GM21390 (cell line): ENCODE measurements around the gene PUS3.

ENCODE experiments used
- ATAC-seq: cut with Tn5 transposase; IDR thresholded peaks from one replicate; pipeline ENCODE4 v1.9.1; 2021; ENCODE audit not compliant: unreplicated experiment

The PUS3 gene

DNA sequence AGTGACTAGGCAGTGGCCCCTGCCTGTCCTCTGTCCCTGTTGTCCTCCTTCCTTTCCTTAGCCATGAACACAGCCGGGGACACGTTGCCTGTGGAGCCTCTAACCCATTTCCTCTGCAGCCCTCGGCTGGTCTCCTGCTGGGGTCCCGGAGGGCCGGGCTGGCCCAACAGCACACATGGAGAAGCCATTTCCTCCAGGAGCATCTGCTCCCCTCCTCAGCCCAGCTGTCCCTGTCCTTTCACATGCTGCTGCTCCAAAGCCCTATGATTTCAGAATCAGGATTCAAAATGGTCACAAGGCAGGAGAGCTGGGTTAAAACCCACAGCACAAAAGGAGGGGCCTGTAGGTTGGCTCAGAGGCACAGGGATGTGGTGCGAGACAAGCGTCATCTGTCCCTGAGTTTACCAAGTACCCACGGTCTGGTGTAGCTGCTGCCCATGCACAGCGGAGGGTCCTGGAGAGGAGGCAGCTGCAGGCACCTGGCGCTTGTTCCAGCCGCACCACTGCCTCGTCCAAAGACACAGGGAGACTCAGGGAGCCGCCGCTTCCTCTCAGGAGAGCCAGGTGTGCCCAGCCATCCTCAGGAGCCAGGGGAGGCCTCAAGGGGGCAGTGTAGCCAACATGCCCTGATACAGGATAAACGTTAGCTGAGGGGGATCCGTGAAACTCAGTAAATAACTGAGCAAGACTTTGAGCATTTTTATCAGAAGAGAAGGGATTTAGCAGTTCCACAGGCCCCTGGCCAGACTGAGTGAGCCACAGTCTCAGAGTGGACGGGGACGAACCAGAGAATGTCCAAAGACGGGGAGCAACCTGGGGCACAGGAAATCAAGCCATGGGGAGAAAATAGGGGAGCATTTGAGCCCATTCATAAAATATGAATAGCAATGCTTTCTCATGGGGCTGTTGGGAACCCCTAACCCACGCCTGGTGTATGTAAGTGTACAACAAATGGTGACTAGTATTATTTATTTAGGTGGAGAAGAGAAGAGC, 38.9 kb upstream of the PUS3 start:
- ATAC-seq = peak; percentile 69

DNA sequence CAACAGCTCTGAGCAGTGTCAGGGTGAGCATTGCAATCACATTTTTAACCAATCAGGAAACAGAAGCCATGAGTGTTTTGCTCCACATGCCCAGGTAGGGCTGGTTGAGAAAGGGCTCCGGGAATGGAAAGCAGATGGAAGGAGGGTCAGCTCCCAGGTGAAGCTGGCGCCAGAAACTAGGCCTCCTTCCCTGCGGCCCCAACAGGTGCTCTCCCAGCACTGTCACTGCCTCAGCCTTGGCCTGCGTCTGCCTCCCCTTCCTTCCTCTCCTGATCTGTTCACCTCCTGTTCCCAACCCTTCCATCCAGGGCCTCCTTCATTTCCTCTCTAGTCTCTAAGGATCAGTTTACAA, 38.2 kb upstream of the PUS3 start:
- ATAC-seq = no peak

DNA sequence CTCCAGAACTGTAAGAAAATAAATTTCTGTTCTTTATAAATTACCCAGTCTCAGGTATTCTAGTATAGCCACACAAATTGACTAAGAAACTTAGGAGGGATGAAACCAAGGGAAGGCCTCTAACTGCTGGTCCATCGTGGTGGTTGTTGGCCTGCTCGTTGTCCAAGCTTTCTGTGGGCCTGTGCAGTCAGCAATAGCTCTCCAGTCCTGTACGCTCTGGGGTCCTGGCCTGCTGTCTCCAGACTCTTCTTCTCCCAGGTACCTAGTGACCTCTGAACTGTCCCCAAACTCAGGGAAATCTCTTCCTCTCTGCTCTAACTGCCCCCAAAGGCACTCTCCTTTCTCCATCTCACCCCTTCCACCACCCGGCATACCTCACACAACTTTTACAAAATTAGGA, 37.1 kb upstream of the PUS3 start:
- no peak for ATAC-seq

DNA sequence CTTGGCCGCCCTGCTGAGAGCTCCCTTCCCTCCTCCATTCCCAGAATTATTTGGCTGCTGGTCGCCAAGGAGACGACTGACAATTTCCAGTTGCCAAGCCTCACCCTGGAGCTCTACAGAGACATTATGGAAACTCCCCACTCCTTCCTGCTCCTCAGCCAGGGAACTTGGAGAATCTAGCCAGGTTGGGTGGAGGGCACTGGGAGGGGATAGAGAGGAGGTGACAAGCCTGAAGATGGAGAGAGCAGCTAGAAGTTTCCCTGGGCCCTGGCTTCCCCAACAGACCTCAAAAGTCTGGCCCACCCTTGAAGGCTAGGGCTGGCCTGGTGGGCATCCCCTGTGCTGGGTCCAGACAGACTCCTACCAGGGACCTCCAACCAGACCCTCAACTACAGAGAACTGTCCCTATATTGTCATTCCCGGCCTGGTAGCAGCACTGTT, 36.1 kb upstream of the PUS3 start:
- no peak for ATAC-seq

DNA sequence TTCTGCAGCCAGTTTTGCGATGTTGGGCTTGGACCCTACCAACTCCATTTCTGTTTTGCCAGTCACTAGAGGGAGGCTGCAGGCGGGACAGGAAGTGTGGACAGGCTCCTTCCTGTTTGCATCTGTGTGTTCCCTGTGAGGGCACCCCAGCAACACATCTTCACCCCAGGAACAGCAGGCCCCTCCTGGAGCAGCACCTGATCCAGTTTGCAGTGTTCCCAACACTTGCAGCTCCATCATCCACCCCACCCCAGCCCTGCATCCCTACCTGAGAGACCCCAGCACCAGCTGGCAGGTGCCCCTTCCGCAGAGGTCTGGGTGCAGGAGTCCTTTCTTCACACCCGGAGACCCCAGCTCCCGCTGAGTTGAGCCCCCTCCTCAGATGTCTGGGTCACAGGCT, 35.4 kb upstream of the PUS3 start:
- no peak for ATAC-seq

DNA sequence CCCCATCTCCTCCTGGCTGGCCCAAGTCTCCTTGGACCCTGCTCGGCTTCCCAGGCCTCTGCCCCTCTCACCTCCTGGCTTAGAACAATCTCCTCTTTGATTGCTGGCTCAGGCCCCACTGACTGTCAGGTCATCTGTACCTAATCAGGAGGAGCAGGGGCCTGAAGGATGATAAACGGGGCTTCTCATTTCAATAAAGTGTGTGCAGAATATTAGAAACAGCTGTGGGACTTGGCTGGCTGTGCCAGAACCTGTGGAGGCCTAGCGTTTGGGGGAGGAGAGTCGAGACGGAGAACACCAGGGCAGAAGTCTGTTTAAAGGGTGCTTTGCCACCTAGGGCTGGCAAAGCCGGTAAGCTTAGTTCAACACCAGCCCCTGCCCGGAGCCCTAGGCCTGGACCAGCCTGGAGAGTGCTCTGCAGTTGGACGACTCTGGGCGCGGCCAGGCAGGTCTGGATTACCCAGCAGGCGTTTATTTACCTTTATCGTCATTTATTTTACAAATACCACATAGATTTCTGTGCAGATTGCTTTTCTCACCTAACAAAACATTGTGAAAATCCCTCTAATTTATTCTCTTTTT, 32.7 kb upstream of the PUS3 start:
- ATAC-seq = no peak

DNA sequence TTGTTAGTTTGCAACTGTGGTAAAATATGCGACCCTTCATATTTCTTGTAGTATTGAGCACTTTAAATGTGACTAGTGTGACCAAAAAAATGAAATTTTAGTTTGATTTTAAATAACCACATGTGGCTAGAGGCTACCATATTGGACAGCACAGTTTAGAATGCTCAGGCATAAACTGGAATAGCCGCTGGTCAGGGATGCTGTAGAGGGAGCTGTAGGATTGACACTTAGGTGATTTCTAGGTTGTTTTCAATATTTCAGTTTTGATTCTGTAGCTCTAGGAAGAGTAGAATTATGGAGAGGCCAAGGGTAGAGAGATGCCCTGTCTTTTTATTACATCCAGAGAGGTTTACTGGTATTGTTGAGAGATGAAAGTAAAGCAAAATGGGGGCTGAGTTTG, 32.0 kb upstream of the PUS3 start:
- no peak for ATAC-seq

DNA sequence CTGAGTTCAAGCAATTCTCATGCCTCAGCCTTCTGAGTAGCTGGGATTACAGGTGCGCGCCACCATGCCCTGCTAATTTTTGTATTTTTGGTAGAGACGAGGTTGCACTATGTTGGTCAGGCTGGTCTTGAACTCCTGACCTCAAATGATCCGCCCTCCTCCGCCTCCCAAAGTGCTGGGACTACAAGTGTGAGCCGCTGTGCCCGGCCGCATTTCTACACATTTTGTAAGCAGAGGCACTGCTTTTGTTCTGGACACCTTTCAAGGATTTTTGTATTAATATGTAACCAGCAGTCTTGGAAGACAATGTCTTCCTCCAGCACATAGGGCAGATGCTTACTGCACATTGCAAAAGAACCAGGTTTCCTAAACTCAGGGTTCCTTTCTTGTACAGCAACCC, 31.5 kb upstream of the PUS3 start:
- ATAC-seq = no peak

DNA sequence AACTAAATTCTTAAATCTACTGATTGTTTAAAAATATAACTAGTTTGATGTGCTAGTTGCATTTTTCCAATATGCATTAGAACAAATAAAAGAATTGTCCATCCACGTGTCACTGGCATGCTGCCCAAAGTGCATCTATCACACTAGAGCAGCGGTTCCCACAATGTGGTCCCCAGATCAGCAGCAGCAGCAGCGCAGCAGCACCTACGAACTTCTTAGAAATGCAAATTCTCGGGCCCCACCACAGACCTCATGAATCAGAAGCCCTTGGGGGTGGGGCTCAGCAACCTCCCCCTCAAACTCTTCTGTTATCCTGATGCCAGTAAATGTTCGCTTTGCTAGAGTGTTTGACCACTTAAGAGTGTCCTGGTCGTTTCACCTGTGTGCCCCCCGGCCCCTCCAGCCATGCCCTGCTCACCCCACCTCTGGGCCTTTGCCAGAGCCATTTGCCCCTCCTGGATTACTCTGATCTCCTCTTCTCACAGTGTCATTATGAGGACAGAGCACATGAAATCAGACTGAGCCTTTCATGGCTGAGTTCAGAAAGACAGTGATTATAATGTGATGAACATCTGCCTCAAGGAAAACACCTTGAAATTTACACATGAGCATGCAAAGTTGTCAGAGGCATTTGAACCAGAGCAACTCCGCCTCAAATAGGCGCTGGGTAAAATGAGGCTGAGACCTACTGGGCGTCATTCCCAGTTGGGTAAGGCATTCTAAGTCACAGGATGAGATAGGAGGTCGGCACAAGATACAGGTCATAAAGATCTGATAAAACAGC, 30.2 kb upstream of the PUS3 start:
- no peak for ATAC-seq

DNA sequence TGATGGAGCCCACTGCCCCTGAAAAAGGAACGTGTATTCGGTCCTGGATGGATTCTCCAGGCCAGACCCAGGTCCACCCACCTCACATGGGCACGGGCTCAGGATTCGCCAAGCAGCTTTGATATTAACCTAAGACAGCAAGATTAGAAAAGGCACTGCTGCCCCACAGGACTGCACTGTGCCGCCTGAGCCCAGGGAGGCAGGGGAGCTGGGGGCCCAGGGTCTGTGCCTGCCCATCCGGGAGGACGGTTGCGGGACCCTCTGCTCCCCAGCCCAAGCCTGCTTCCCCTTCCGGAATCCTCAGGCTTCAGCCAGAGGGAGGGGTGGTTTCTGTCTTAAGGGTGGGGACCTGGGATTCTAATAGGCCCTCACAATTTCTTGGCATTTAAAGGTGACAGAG, 29.3 kb upstream of the PUS3 start:
- no peak for ATAC-seq

DNA sequence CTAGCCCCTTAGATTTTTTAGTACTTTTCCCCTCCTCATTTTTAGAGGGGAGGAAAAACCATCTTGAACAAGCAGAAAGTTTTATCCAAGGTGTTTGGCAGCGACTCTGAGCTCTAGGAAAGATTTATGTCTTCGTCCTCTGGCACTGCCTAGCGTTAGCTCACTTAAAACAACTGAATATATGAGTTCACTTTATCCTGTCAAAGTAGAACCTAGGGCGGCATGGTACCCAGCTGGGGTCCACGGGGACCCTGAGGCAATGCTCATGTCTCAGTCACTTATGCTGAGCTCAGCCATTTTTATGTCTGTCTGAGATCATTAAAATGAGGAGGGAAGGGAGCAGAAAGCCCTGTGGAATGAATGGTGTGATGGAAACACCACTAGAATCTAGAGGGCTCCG, 28.7 kb upstream of the PUS3 start:
- no peak for ATAC-seq

DNA sequence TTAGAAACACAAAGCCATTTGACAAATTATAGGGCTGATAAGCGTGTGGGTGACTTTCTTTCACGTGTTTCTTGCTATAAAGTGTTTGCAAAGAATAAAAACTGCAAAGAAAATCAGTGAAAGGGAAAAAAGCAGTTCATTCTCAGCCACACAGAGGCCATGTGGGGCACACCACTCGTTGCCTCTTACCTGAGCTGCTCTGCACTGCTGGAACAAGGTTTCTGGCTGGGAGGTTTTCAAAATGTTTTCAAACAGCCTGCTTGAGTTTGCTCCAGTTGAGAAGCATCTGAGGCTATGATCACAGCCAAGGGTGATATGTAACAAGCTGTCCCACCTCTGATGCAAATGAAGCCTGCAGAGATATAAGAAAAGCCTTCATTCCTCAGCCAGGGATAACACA, 28.1 kb upstream of the PUS3 start:
- no peak for ATAC-seq

DNA sequence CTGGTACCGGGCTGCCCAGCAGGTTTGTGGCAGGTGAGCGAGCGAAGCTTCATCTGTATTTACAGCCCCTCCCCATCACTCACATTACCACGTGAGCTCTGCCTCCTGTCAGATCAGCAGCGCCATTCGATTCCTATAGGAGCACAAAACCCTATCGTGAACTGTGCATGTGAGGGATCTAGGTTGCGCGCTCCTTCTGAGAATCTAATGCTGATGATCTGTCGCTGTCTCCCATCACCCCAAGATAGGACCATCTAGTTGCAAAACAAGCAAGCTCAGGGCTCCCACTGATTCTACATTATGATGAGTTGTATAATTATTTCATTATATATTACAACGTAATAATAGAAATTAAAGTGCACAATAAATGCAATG, 27.1 kb upstream of the PUS3 start:
- no peak for ATAC-seq

DNA sequence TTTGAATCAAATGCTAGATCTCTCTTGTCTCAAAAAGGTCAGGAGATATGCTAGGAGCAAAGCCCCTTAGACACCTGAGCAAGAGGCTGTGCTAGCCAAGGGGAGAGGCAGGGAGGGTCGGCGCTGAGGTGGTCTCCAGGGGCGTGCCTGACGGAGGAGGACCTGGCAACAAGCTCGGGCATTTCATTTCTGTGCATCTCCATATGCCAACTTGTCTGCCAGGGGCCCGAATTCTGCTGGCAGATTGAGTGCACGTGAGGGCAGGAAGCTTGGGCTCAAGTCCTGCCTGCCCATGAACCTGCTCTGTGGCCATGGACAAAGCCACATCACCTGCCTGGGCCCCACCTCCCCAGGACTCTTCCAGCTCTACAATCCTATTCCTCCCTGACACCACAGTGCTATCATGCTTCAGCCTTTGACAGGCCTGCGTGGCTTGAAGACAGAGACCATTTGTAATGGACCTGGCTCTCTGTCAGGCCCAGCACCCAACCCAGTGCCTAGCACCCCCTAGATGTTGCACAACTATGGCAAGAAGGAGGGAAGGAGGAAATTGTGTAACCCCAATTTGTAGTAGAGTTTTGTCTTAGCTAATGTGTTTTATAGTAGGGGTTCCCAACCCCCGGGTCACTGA, 26.6 kb upstream of the PUS3 start:
- ATAC-seq = no peak

DNA sequence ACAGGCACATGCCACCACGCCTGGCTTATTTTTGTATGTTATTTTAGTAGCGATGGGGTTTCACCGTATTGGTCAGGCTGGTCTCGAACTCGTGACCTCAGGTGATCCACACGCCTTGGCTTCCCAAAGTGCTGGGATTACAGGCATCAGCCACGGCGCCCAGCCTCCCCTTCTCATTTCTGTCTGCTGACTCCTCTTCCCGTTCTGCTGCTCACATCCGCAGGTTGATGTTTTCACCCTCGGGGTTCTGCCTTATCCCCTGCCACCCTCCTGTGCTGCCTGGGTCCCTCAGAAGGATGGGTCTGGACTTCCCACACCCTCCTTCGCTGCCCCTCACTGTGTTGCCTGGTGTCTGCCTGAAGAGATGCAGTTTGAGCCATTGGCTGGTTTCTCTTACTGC, 23.7 kb upstream of the PUS3 start:
- no peak for ATAC-seq

DNA sequence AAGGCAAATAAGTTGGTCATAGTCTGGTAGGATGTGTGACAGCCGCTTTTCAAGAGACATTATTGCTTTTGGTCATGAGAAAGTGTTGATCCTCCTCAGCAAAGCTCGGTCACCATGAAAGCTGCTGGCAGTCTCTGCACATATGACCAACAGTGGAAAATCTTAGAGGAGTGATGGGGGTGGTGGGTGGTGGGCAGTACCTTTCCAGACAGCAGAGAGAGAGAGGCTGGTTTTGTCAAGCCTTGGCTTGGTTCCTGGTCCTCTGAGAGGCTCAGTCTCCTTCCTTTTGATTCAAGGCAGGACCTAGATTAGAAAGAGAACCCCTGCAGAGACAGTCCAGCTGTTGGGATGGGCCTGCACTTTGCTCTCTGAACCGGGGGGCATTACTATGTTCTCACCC, 22.8 kb upstream of the PUS3 start:
- no peak for ATAC-seq

DNA sequence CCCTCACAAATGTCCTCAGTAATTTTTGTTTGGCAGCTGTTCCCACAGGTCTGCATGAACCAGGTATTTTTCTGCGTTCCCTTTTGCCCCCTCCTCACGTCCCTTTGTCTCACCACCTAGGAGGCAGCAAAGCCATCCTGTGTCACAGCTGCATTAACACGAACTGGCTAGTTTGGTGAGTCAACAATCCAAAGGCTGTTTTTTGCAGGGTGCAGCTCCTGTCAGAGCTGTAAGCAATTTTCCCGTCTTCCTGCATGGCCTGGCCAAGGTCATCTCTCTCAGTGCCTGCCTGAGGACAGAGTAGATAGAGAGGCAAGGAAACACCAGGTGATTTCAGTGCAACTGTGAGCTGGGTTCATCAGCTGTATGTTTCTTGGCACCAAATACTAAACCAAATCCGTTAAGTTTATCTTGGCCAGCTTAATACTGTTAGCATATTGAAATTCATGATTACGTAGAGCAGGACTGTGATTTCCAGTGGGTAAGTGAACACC, 22.3 kb upstream of the PUS3 start:
- no peak for ATAC-seq

DNA sequence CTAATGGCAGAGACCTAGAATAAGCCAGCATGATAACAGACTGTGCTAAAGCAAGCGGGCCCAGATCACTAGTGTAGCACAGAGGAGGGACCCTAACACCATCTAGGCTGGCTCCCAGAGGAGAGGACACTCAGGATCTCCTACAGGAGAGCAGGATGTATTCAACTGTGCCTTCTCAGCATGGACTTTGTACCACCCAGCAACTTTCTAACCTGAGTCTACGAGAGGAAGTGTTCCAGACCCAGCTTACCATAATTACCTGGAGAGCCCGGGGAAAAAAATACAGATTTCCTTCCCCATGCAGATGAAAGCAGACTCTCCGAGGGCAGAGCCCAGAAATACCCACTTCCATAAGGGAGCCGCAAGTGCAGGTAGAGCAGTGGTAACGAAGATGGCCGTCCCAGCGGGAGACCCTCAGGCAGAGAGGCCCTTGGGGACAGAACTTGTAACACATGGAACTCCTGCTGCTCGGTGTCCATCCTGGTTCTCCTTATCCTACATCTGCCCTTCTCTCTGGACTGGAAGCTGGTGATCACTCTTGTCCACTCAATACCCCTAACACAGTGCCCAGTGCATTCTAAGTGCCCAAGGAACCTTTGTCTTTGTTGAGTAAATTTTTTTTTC, 21.5 kb upstream of the PUS3 start:
- no peak for ATAC-seq

DNA sequence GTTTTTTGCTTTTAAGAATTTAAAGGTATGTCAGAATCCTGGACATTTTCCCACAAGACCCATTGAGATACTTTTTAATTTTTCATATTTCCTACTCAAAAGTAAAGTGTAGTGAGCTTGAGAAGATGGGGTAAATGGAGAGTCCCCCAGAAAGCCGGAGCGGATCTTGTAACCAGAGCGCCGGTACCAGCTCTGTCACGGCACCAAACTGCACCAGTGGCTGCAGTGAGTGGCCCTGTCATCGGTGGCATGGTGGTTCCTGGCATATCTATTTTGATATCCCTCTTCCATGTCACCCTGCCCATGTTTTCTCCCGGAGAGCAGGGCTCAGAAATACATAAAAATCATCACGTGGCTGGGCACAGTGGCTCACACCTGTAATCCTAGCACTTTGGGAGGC, 20.6 kb upstream of the PUS3 start:
- no peak for ATAC-seq

DNA sequence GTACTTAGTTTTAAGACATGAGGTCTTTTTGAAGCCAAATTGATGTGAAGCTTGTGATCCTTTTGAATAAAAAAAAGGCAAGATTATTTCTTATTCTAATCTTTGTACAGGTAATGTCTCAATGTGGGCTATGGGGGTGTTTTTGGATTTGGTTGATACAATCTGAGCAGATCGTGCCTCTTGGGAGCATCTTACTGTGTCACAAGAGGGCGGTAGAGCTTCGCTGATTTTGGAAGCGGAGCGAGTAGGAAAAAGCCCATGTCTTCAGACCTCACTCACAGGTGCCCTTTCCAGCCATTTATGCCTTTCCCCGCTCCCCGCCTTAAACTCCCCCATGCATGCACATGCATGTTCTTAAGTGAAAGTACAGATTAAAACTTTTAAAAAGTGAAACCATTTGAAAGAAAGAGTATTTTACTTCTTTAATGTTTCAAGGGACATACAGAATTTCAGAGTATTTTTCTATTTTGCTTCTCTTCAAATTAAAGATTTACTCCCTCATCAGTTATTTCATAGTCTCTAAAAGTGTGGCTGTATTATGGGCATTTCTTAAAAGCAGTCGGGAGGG, 20.1 kb upstream of the PUS3 start:
- no peak for ATAC-seq

DNA sequence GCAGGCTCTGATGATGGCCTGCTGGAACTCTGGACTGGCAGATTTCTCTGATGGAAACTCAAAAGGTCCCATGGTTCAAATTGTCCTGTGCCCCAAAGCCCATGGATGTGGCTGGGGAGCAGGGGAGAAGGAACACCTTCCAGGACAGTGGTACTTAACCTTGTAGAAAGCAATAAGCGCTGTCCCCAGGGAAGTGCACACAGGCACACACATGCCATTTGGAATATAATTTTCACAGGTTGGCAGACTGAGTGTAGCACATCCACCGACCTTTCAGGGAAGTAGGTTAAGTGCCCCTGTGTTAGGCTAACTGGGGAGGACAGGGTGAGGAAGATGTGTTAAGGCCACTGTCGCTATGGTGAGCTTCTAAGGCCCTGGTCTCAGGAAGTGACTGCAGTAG, 19.1 kb upstream of the PUS3 start:
- ATAC-seq = no peak
